Prostate gland (tissue), 2 donors: ENCODE data around the gene ARPP21.

Experiments used
- POLR2A ChIP-seq: fragments of 450-650 bp; IDR thresholded peaks from one replicate; pipeline ENCODE4 v1.6.1; 2016; ENCODE audit warnings: antibody characterized with exemption, mild to moderate bottlenecking
- POLR2AphosphoS5 ChIP-seq: sonication (generic); formaldehyde crosslinking; IDR thresholded peaks from one replicate; pipeline ENCODE4 v1.6.1; 2017; ENCODE audit warnings: antibody characterized with exemption
- TF ChIP-seq, protein P1 (sequence below), 4 experiments: fragments of 200-600 bp in 2 of 4; fragments of 450-650 bp in 2 of 4; sonication (generic) in 2 of 4; IDR thresholded peaks; 1 replicate in 3 of 4; 2 replicates in 1 of 4; pipeline ENCODE4 v1.5.1; 2016 to 2019; ENCODE audit warnings: antibody characterized with exemption in 4 of 4, mild to moderate bottlenecking in 2 of 4, moderate library complexity in 2 of 4

DNA sequence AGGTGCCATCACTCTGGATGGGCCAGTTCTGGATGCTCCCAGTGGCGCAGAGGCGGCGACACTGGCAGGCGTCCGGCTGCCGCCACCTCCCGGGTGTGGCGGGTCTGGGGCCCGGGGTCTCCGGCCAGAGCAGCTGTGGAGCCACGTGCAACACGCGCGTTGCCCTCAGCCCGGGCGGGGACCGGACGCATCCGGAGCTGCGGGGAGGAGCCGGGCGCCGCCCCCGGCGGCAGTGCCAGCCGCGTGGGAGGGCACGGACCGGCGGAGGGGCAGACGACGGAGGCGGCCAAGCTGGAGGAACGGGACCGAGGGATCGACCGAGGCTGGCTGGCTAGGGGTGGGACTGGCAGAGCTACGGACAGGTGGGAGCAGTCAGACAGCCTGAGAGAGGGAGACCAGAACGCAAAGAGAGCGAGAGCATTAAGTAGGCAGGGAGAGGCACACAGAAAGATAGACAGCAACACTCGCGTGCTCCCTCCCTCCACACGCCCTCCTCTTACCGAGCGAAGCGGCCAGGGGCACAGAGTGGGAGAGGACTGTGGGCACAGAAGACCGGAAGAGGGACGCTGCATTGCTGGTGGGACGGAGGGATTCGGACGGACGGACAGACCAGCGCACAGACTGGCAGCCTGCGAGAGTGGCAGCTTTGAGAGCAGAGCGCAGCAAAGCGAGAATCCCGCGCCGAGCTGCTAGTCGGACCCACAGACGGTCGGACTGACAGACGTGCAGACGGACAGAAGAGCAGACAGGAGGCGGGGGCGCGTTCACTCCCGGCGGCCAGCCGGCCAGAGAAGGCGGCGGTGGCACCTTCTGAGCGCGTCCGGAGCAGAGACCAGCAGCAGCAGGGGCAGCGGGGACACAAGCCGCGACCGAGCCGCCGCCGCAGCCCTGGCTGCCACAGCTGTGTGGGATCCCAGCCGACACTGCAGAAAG, at the start of gene ARPP21:
- TF ChIP-seq POLR2AphosphoS5: no peak
- TF ChIP-seq, protein P1, sequence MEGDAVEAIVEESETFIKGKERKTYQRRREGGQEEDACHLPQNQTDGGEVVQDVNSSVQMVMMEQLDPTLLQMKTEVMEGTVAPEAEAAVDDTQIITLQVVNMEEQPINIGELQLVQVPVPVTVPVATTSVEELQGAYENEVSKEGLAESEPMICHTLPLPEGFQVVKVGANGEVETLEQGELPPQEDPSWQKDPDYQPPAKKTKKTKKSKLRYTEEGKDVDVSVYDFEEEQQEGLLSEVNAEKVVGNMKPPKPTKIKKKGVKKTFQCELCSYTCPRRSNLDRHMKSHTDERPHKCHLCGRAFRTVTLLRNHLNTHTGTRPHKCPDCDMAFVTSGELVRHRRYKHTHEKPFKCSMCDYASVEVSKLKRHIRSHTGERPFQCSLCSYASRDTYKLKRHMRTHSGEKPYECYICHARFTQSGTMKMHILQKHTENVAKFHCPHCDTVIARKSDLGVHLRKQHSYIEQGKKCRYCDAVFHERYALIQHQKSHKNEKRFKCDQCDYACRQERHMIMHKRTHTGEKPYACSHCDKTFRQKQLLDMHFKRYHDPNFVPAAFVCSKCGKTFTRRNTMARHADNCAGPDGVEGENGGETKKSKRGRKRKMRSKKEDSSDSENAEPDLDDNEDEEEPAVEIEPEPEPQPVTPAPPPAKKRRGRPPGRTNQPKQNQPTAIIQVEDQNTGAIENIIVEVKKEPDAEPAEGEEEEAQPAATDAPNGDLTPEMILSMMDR (IDR thresholded peaks at IDR 0.05): no peak
- TF ChIP-seq POLR2A: no peak
